ENCODE results near the gene SHISAL1. TPM values are rescaled to one million over a fixed set of nuclear protein-coding genes. Genes with fewer than 3 reads are reported as not detected.

The SHISAL1 gene
- total and polyA plus RNA-seq, 2 donors (not counting 3 experiments of a cell fraction or from before 2014, with no cell fraction given): 0.01 to 0.07 TPM

DNA sequence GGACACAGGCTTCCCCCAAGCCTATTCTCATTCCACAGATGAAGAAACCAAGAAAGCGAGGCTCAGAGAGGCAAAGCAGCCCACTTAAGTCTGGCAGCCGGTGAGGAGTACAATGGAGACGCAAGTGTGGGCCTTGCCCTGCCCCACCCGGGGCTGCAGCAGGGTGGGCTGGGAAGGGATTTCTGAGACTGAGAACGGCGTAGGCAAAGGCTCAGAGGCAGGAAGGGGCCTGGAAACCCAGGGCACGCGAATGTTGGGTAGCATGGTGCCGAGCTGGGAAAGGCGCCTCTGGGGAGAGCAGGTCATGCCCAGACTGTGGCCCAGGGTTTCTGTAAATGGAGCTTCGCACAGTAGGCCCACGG is 47.5 kb upstream of the SHISAL1 start:
- no peak overlapping the region for H2AFZ ChIP-seq (ENCODE audit: low read depth, low read length)
- ChIA-PET CTCF (interaction anchor here (1.0 to 1.7 kb wide), 3 partner anchors 26 to 207 kb away, joined by 3 to 6 read pairs (median 4); no protein-coding TSS in a partner anchor), POLR2A (no interaction called here)
- H3K4me3 ChIP-seq (replicated peaks in 1 of 3; ENCODE audit: insufficient read depth in 1 of 3, low read depth in 1 of 3, low read length in 3 of 3): no peak overlapping the region
- no peak overlapping the region for H3K4me2 ChIP-seq (ENCODE audit: insufficient read depth, low read length)
- no peak overlapping the region for H3K27ac ChIP-seq (ENCODE audit: insufficient read depth, low read depth, low read length)
- no peak for FAIRE-seq
- H3K9ac ChIP-seq (replicated peaks; ENCODE audit: extremely low read depth, insufficient read depth, low read length): no peak overlapping the region
- no peaks in the 10 kb centered on the region for H3K9me1 ChIP-seq (replicated peaks; ENCODE audit: control insufficient read depth, extremely low read depth, insufficient read depth, low read length)
- TF ChIP-seq JUN (IDR thresholded peaks at IDR 0.05; ENCODE audit: borderline replicate concordance, insufficient read depth, insufficient read length, low read depth) (no peak), MYC (IDR thresholded peaks at IDR 0.05; ENCODE audit: low read depth, low read length) (no peak), GATA2 (IDR thresholded peaks at IDR 0.05; ENCODE audit: insufficient read depth, insufficient read length, low read depth, low read length) (no peak), POLR2A (IDR thresholded peaks at IDR 0.05; ENCODE audit: low read depth, low read length) (no peak), FOS (IDR thresholded peaks at IDR 0.05; ENCODE audit: borderline replicate concordance, insufficient read depth, low read length) (no peak), POLR2AphosphoS5 (IDR thresholded peaks at IDR 0.05; ENCODE audit: insufficient read depth, low read depth, low read length) (no peak), EZH2 (IDR thresholded peaks at IDR 0.05; ENCODE audit: borderline replicate concordance, low read depth, low read length, severe bottlenecking) (no peak)
- TF ChIP-seq, protein P1, sequence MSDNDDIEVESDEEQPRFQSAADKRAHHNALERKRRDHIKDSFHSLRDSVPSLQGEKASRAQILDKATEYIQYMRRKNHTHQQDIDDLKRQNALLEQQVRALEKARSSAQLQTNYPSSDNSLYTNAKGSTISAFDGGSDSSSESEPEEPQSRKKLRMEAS (IDR thresholded peaks at IDR 0.05; ENCODE audit: insufficient read depth, insufficient read length): no peak
- TF ChIP-seq, protein P2, sequence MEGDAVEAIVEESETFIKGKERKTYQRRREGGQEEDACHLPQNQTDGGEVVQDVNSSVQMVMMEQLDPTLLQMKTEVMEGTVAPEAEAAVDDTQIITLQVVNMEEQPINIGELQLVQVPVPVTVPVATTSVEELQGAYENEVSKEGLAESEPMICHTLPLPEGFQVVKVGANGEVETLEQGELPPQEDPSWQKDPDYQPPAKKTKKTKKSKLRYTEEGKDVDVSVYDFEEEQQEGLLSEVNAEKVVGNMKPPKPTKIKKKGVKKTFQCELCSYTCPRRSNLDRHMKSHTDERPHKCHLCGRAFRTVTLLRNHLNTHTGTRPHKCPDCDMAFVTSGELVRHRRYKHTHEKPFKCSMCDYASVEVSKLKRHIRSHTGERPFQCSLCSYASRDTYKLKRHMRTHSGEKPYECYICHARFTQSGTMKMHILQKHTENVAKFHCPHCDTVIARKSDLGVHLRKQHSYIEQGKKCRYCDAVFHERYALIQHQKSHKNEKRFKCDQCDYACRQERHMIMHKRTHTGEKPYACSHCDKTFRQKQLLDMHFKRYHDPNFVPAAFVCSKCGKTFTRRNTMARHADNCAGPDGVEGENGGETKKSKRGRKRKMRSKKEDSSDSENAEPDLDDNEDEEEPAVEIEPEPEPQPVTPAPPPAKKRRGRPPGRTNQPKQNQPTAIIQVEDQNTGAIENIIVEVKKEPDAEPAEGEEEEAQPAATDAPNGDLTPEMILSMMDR (IDR thresholded peaks at IDR 0.05; ENCODE audit: extremely low read depth in 1 of 2, insufficient read depth in 1 of 2, low read depth in 1 of 2, low read length in 2 of 2): no peak
- no peaks in the 10 kb centered on the region for H3K27me3 ChIP-seq (ENCODE audit: control insufficient read depth in 2 of 2, insufficient read depth in 2 of 2, low read length in 2 of 2)
- dilution Hi-C loops (cut with MboI; ENCODE audit: extremely low pct_ligation_motif_present, low sequenced_read_pairs) (no loop called here), intact Hi-C loops (cut with micrococcal nuclease) (loop anchor here (10.0 kb wide), 1 partner anchor 265 kb away; no protein-coding TSS in a partner anchor)
- no peaks in the 10 kb centered on the region for H4K20me1 ChIP-seq (replicated peaks; ENCODE audit: control insufficient read depth, extremely low read depth, insufficient read depth, low read length)
- no peak for DNase-seq (ENCODE audit: low read depth, low spot score)
- no peaks in the 10 kb centered on the region for H3K9me3 ChIP-seq (replicated peaks; ENCODE audit: control insufficient read depth, insufficient read depth, low read length)
- H3K79me2 ChIP-seq (ENCODE audit: control insufficient read depth, insufficient read depth, low read length): no peaks in the 10 kb centered on the region
- peaks cover 18% of the 10 kb centered on the region for H3K4me1 ChIP-seq (ENCODE audit: control insufficient read depth, extremely low read depth, insufficient read depth, low read length)
- BruUV-seq (replicated peaks): no TSS peak
- H3K36me3 ChIP-seq (ENCODE audit: control insufficient read depth in 2 of 2, extremely low read depth in 1 of 2, insufficient read depth in 2 of 2, low read length in 2 of 2): no peaks in the 10 kb centered on the region
